LNCAP (cell line): ENCODE results near the gene BBX.

Source experiments
- TF ChIP-seq, protein P1 (sequence below): fragments of 450-650 bp; IDR thresholded peaks from 2 replicates; pipeline ENCODE4 v1.5.1; 2017; ENCODE audit warnings: mild to moderate bottlenecking

The BBX gene

DNA sequence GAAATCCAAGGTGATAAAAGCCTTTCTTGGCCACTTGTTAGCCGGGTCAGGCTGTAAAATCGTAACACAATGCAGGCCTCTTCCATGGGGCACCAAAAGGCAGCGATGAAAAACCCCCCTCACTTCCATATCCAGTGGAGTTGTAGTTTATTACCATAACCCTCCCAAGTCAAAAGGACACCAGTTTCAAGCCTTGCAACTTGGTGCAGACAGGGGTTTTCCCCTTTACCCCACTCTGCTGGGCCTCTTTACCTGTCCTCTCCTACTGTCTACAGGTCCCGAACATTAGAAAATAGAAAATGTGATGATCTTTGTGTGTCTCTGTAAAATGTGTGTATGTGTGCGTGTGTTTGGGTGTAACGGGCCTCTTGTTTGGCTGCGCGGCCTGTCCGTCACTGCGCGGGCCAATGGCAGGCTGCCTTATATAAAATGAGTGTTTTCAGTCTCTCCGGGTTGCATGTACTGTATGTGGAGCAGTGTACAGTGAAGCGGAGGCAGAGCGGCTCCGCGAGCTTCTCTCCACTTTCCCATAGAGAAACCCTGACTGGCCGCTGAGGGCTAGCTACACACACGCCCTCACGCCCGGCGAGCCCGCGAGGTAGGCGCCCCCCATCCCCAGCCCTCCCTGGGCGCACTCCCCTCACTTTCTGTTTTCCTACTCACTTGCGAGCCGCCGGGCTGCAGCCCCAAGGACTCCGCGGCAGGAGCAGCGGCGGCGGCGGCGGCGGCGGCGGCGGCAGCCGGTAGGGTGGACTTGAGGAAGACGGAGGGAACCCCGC is at the start of gene BBX:
Gene BBX (plus strand): TSS at position 453 of the 779 bp plus-strand sequence. CDS start 187,499 bp downstream, outside the sequence.
- TF ChIP-seq, protein P1, sequence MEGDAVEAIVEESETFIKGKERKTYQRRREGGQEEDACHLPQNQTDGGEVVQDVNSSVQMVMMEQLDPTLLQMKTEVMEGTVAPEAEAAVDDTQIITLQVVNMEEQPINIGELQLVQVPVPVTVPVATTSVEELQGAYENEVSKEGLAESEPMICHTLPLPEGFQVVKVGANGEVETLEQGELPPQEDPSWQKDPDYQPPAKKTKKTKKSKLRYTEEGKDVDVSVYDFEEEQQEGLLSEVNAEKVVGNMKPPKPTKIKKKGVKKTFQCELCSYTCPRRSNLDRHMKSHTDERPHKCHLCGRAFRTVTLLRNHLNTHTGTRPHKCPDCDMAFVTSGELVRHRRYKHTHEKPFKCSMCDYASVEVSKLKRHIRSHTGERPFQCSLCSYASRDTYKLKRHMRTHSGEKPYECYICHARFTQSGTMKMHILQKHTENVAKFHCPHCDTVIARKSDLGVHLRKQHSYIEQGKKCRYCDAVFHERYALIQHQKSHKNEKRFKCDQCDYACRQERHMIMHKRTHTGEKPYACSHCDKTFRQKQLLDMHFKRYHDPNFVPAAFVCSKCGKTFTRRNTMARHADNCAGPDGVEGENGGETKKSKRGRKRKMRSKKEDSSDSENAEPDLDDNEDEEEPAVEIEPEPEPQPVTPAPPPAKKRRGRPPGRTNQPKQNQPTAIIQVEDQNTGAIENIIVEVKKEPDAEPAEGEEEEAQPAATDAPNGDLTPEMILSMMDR = no peak

DNA sequence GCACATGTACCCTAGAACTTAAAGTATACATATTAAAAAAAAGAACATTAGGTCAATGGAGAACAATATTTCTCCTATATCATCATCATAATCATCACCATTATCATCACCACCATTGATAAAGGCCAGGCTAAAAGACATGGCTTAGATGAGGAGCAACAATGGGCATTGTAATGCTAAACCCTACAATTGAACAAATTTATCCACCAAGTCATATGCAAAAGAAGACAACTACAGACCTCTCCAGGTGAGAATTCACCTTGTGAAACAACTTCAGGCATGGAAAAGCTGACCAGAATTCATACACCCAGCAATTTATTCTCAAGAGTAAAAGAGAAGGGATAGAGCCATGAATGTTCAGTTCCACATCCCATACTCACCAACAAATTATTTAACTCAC is 46.3 kb upstream of the BBX start:
- TF ChIP-seq, protein P1 = no peak

DNA sequence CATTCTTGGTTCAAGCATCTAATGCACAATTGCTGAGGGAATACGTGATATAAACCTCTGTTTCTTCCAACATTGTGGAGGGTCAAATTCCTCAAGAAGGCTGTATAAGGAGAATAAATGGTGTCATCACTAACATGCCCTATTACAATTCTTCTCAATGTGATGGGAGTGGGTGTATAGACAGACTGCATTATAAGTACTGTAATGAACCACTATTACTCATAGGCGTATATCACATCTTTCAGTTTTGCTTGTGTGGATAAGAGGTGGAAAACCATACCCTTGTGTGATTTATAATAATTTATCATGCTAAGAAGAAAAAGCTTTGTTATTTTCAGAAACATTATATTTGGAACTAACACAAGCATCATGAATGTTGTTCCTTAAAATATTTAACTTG is 35.3 kb upstream of the BBX start:
- TF ChIP-seq, protein P1 = no peak

DNA sequence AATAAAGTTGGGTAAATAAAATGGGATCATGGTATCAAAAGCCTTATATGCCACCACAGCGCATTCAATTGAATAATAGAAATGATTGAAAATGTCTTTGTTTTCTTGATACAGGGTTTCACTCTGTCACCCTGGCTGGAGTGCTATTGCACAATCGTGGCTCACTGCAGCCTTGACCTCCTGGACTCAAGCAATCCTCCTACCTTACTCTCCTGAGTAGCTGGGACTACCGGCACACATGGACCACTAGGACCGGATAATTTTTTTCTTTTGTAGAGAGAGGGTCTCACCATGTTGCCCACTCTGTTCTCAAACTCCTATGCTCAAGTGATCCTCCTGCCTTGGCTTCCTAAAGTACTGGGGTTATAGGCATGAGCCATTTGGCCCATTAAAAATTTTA is 33.8 kb upstream of the BBX start:
- TF ChIP-seq, protein P1 = no peak

DNA sequence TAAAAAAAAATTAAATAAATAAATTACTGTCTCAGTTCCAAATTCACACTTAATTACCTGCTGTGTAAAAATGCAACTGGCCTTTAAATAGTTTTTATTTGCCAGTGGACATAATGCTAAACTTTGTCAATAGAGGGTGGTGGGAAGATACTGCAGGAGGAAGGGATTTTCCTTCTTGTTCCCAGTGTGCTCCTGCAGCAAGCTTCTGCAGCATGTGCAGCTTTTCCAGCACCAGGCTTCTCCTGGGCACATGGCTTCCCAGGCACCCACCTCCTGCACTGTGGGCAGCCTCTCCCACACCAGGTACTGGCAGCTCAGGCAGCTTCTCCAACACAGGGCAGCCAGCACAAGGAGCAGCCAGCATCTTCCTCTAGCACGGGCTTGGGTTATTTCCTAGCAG is 29.6 kb upstream of the BBX start:
- TF ChIP-seq, protein P1 = no peak

DNA sequence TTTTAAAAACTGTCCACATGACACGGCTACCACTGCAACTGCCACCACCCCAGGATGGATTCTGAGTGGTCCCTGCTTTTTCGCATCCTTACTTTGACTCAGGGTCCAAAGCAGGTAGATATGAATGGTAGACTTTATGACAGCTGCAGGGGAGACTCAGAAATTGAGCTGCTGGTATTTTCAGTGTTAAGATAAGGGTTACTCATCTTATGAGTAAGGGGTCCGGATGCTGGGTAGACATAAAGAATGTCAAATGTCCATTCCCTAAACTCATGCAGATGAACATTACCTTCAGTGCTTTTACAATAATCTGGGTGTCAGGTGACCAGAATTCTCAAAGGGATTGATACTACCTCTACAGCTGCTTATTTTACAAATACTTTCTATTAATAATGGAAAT is 25.9 kb upstream of the BBX start:
- TF ChIP-seq, protein P1 = no peak

DNA sequence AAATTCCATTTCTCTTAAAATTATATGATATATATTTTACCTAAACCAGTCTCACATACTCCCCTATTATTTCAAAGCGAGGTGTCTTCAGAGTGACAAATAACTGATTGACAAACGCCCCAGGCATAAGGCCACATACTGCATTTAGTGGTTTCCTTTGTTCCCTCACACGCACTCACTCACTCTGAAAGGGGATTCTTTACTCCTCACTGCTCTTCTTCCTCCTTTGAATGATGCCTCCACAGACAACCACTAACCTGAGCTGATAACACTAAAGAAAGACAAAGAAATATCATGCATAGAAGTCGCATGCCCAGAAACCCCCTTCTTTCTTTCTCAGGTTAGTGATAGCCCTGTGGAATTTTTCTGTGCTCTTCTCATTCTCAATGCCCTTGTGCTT is 24.1 kb upstream of the BBX start:
- TF ChIP-seq, protein P1 = no peak
